DMS 273 treated with DMSO at 0.1 percent for 48 hours (cell line): ENCODE data around the gene CATSPERZ.

Experiments used
- DNase-seq: peaks from one replicate; lab custom pipeline; 2025; lab: John Stamatoyannopoulos, UW

Gene CATSPERZ, protein sequence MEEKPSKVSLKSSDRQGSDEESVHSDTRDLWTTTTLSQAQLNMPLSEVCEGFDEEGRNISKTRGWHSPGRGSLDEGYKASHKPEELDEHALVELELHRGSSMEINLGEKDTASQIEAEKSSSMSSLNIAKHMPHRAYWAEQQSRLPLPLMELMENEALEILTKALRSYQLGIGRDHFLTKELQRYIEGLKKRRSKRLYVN

DNA sequence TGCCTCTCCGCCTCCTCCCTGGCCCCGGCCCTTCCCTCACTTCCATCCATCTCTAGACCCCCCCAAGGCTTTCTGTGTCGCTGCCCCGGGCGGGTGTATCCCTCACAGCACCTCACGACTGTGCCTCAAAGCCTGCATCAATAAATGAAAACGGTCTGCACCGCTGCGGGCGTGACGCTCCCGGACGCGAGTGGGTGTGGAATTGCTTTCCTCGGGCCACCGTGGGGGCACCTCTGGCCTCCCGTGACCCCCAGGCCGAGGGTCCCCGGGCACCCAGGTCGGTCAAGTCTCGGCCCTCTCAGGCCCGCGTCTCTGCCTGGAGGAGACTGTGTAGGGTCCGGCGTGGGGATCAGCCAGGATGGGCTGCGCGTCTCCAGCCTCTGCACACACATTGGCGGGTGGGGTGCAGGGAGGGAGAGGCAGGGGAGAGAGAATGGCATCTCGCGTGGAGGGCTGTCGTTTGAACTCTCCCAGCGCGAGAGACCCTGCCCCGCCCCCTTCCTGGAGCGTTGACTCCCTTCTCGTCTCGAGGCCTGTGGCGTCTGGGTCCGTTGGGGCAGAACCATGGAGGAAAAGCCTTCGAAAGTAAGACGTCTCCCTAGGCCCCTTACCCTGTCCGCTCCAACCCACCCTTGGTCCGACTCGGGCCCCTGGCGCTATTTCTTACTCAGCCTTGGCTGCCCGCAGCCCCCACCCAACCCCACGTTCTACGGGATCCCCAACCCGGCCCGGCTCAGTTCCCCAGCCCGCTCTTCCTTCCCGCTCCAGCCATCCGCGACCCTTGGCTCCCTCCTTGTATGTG, at the start of gene CATSPERZ:
Gene CATSPERZ, plus strand, starts transcription at position 512 of the 802 bp plus-strand sequence. Its CDS starts 53 bp downstream, at position 565.
- no peak for DNase-seq

- no peak for DNase-seq
Measured at GRCh38 chr11:64250415-64251015, 49.6 kb upstream of the CATSPERZ start.

DNA sequence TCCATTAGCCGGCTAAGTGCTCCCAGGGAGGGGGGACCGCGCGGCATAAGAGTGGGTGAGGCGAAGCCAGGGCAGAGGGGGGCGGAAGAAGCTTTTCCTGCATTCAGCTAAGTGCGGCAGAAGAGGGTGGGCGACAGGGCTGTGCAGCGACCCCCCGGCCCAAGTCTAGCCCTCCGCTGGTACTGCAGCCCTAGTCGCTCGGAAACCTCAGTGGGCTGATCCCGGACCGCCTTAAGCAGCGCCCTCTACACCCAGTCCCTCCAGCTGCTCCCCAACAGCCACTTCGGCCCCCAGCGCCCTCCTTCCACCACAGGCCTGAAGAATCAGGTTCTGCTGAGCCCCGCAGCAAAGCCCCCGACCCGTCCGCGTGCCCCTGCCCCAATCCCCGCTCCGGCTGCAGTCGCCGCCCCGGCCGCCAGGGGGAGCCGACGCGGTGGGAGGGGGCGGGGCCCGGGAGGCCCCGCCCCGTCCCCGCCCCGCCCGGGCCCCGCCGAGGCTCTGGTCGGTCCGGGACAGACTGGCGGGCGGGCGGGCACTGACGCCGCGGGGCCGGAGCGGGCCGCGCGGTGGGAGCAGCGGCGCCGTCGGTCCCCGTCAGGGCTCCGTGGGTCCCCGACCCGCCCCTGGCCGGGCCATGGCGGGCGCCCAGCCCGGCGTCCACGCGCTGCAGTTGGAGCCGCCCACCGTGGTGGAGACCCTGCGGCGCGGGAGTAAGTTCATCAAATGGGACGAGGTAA, 49.0 kb upstream of the CATSPERZ start, which contains the start of gene PLCB3:
Gene PLCB3, plus strand, starts transcription at position 515 of the 737 bp plus-strand sequence. Its CDS starts 120 bp downstream, at position 635.
- DNase-seq = no peak

GRCh38 chr11:64251753-64252002, 48.5 kb upstream of the CATSPERZ start:
- no peak for DNase-seq

GRCh38 chr11:64252003-64252872, 47.9 kb upstream of the CATSPERZ start:
- DNase-seq = no peak

DNA sequence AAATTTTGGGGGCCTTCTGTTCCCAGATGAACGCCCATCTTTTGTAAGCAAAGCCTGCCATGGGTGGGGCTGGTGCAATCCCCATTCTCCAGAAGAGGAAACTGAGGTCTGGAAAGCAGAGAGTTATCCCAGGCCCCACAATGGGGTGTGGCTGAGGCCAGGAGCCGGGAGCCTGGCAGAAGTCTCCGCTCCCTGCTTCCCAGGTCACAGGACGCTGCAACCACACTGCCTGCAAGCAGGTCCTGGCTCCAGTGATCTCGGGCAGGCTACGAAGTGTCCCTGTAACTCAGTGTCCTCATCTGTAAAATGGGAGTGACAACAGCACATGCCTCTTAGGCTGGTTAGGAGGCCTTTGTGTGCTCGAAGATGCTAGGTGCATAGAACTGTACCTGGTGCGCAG, 47.1 kb upstream of the CATSPERZ start:
- DNase-seq = no peak

- DNase-seq = no peak
Measured at GRCh38 chr11:64253481-64253880, 46.7 kb upstream of the CATSPERZ start.

- no peak for DNase-seq
Measured at GRCh38 chr11:64254326-64254725, 45.8 kb upstream of the CATSPERZ start.

GRCh38 chr11:64255135-64256128, 44.7 kb upstream of the CATSPERZ start:
- DNase-seq = no peak

DNA sequence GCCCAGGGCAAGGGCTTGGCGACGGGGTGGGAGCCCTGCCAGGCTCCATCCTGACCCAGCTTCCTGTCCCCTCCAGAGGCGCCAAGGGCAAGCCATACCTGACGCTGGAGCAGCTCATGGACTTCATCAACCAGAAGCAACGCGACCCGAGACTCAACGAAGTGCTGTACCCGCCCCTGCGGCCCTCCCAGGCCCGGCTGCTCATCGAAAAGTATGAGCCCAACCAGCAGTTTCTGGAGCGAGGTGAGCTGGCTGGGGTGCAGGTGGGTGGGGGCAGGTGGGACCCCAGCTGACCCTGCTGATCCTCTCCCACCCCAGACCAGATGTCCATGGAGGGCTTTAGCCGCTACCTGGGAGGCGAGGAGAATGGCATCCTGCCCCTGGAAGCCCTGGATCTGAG, 43.9 kb upstream of the CATSPERZ start:
- no peak for DNase-seq

DNA sequence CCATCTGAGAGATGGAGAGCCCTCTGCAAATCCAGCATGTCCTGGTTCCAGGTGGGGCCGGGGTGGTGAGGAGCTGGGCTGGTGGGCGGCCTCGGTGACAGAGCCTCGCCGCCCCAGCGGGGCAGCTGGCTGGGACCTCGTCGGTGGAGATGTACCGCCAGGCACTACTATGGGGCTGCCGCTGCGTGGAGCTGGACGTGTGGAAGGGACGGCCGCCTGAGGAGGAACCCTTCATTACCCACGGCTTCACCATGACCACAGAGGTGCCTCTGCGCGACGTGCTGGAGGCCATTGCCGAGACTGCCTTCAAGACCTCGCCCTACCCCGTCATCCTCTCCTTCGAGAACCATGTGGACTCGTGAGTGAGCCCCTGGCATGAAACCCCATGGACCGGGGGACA, 41.8 kb upstream of the CATSPERZ start:
- DNase-seq = no peak

- DNase-seq = no peak
Measured at GRCh38 chr11:64258946-64259532, 41.1 kb upstream of the CATSPERZ start.

GRCh38 chr11:64259533-64260067, 40.6 kb upstream of the CATSPERZ start:
- DNase-seq = no peak

DNA sequence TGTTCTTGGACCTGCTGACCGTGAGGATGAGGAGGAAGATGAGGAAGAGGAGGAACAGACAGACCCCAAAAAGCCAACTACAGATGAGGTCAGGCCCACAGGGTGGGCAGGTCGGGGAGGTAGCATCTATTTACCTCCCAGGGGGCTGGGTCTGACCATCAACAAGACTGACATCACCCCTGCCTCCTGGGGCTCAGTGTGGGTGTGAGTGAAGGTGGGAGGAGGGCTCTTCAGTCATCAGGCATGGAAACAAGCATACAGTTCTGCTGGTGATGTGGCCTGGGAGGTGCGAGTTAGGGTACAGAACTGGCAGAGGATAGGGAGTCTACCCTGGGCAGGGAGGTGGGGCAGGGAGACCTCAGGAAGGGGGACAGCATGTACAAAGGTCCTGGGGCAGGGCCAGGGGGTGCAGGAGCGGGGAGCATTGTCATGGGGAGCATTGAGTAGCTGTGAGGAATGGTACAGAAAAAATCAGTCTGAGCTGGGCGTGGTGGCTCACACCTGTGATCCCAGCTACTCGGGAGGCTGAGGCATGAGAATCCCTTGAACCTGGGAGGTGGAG, 39.9 kb upstream of the CATSPERZ start:
- DNase-seq = no peak

- no peak for DNase-seq
Measured at GRCh38 chr11:64261556-64262080, 38.5 kb upstream of the CATSPERZ start.

DNA sequence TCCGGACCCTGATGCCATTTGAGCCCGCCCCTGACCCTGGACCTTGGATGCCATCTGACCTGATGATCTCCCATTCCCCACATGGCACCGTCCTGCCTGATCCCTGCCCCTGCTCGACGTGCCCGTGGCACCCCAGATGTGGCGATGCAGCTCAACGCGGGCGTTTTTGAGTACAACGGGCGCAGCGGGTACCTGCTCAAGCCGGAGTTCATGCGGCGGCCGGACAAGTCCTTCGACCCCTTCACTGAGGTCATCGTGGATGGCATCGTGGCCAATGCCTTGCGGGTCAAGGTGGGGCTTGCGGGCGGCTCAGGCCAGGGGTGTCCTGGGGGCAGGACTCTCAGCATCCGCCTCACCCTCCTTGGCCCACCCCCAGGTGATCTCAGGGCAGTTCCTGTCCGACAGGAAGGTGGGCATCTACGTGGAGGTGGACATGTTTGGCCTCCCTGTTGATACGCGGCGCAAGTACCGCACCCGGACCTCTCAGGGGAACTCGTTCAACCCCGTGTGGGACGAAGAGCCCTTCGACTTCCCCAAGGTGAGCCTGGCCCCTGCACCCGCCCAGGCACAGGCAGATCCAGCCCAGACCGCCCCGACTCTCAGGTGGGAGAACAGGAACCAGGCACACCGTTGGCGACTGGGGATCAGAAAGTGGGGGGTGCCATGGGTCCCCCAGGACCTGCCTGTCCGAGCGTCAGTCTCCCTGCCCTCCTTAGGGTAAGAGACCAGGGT, 37.7 kb upstream of the CATSPERZ start:
- DNase-seq = no peak

GRCh38 chr11:64263021-64263946, 36.9 kb upstream of the CATSPERZ start:
- no peak for DNase-seq
